ENCODE measurements around the gene SEPTIN5. TPM values are rescaled to one million over a fixed set of nuclear protein-coding genes. Genes with fewer than 3 reads are reported as not detected.

SEPTIN5 gene
- total RNA-seq, 2 experiments from 2014 or later: 0.71 to 0.75 TPM

DNA sequence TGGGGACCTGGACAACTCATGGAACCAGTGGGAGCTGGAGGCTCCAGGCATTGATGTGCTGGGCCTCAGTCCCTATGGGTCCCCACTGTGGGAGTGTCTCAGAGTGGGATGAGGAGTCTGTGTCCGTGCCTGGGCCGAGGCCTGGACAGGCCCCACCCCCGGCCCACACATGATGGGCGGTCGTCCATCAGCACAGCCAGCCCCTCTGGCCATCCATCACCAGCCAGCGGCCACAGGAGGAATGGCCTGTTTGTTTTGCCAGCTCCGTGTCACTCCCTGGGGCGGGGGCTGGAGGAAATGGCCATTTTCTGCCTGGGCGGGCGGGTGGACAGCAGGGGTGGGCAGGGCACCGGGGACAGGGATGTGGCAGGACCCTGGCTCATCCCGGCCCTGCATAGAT lies 33.2 kb downstream of the SEPTIN5 start:
- CTCF ChIA-PET: interaction anchor here (1.4 kb wide), 1 partner anchor 163 kb away, joined by 4 read pairs; no protein-coding TSS in a partner anchor
- intact Hi-C loops (cut with DNase I, micrococcal nuclease): no loop called here
- peaks cover 0 to 10% of the 10 kb centered on the region in 2 experiments for H3K27me3 ChIP-seq (ENCODE audit: control insufficient read depth in 1 of 2, insufficient read depth in 2 of 2, low read length in 2 of 2)
- Mint-ChIP-seq H3K27me3 (peaks cover 3% of the 10 kb centered on the region), H3K27ac (no peak overlapping the region), H3K36me3 (ENCODE audit: low read depth) (no peaks in the 10 kb centered on the region), H3K4me1 (ENCODE audit: low read depth) (no peaks in the 10 kb centered on the region), H3K4me3 (no peak overlapping the region), H3K9me3 (no peaks in the 10 kb centered on the region)
- TF ChIP-seq, protein P1, sequence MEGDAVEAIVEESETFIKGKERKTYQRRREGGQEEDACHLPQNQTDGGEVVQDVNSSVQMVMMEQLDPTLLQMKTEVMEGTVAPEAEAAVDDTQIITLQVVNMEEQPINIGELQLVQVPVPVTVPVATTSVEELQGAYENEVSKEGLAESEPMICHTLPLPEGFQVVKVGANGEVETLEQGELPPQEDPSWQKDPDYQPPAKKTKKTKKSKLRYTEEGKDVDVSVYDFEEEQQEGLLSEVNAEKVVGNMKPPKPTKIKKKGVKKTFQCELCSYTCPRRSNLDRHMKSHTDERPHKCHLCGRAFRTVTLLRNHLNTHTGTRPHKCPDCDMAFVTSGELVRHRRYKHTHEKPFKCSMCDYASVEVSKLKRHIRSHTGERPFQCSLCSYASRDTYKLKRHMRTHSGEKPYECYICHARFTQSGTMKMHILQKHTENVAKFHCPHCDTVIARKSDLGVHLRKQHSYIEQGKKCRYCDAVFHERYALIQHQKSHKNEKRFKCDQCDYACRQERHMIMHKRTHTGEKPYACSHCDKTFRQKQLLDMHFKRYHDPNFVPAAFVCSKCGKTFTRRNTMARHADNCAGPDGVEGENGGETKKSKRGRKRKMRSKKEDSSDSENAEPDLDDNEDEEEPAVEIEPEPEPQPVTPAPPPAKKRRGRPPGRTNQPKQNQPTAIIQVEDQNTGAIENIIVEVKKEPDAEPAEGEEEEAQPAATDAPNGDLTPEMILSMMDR (IDR thresholded peaks at IDR 0.05): no peak
- no peak overlapping the region for H3K27ac ChIP-seq (ENCODE audit: low read depth in 1 of 2, low read length in 2 of 2)
- no peak for ATAC-seq (ENCODE audit: poor library complexity)
- H3K36me3 ChIP-seq (ENCODE audit: insufficient read depth, low read length): no peaks in the 10 kb centered on the region
- no peaks in the 10 kb centered on the region for H3K4me1 ChIP-seq (ENCODE audit: insufficient read depth, low read length)
- no peak for DNase-seq
- POLR2A ChIA-PET: no interaction called here
- H3K9me3 ChIP-seq (ENCODE audit: control insufficient read depth in 1 of 2, insufficient read depth in 1 of 2, low read length in 2 of 2): no peaks in the 10 kb centered on the region
- H3K4me3 ChIP-seq (ENCODE audit: low read length): no peak overlapping the region

DNA sequence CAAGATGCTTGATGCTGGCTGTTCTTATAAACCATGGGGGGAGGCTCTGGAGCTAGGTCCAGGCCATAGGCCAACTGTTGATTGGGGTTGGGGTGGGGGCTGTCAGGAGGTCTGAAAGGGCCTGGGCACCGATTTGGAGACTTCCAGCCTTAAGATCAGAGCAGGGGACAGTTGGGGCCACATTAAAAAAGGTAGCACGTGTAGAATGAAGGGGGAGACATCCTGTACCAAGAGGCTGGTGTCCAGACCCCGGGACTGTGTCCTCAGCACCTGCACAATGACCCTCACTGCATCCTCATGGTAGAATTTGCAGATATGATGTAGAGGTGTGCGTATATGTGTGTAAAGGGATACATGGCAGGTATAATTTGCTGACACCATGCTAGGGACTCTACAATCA lies 33.8 kb downstream of the SEPTIN5 start:
- H3K27me3 Mint-ChIP-seq: peaks cover 9% of the 10 kb centered on the region
- Histone ChIP-seq H3K27me3 (ENCODE audit: control insufficient read depth in 1 of 2, insufficient read depth in 2 of 2, low read length in 2 of 2) (peaks cover under 1 to 10% of the 10 kb centered on the region in 2 experiments), H3K4me1 (ENCODE audit: insufficient read depth, low read length) (no peaks in the 10 kb centered on the region), H3K9me3 (ENCODE audit: control insufficient read depth in 1 of 2, insufficient read depth in 1 of 2, low read length in 2 of 2) (no peaks in the 10 kb centered on the region), H3K4me3 (ENCODE audit: low read length) (no peak overlapping the region), H3K27ac (ENCODE audit: low read depth in 1 of 2, low read length in 2 of 2) (no peak overlapping the region), H3K36me3 (ENCODE audit: insufficient read depth, low read length) (no peaks in the 10 kb centered on the region)
- TF ChIP-seq, protein P1 (IDR thresholded peaks at IDR 0.05): no peak
- no peak overlapping the region for H3K27ac Mint-ChIP-seq
- intact Hi-C loops (cut with DNase I, micrococcal nuclease): no loop called here
- no peaks in the 10 kb centered on the region for H3K4me1 Mint-ChIP-seq (ENCODE audit: low read depth)
- no peaks in the 10 kb centered on the region for H3K36me3 Mint-ChIP-seq (ENCODE audit: low read depth)
- DNase-seq (no peak), ATAC-seq (ENCODE audit: poor library complexity) (no peak)
- ChIA-PET POLR2A (no interaction called here), CTCF (no interaction called here)
- no peak overlapping the region for H3K4me3 Mint-ChIP-seq
- no peaks in the 10 kb centered on the region for H3K9me3 Mint-ChIP-seq

DNA sequence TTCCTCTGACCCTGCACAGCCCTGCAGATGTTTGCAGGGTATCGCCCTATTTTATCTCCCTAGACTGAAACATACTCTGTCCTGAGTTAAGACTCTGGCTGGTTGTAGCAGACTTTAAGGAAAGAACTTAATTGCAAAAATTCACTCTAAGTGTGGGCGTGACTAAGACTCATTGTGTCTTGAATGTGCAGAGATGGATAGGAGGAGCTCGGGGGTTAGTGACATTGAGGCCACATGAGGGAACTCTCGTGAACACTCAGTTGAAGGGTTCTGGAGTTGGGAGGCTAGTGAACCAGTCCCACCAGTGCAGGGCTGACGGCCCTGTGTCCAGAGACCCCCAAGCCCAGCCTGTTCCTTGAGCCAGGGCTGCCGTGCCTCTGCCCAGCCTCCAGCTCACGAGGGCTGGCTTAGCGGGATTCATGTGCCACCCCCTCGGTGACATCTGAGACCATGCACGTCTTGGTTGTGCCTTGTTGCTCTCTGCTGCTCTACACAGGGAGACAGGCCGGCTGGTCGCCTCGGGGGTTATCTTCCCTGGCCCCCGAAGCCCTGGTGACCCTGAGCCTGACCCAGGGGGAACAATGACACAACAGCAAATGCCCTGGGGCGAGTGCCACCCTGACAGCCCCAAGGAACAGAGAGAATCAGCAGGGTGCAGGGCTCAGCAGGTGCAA lies 34.8 kb downstream of the SEPTIN5 start:
- Mint-ChIP-seq H3K4me1 (ENCODE audit: low read depth) (no peaks in the 10 kb centered on the region), H3K27ac (no peak overlapping the region), H3K9me3 (no peaks in the 10 kb centered on the region), H3K27me3 (peaks cover 19% of the 10 kb centered on the region), H3K36me3 (ENCODE audit: low read depth) (no peaks in the 10 kb centered on the region), H3K4me3 (no peak overlapping the region)
- Histone ChIP-seq H3K9me3 (ENCODE audit: control insufficient read depth in 1 of 2, insufficient read depth in 1 of 2, low read length in 2 of 2) (peaks cover 0 to 2% of the 10 kb centered on the region in 2 experiments), H3K27ac (ENCODE audit: low read depth in 1 of 2, low read length in 2 of 2) (no peak overlapping the region), H3K27me3 (ENCODE audit: control insufficient read depth in 1 of 2, insufficient read depth in 2 of 2, low read length in 2 of 2) (peaks cover 3 to 13% of the 10 kb centered on the region in 2 experiments), H3K4me3 (ENCODE audit: low read length) (no peak overlapping the region), H3K36me3 (ENCODE audit: insufficient read depth, low read length) (no peaks in the 10 kb centered on the region), H3K4me1 (ENCODE audit: insufficient read depth, low read length) (no peaks in the 10 kb centered on the region)
- intact Hi-C loops (cut with DNase I, micrococcal nuclease): no loop called here
- POLR2A ChIA-PET: no interaction called here
- ATAC-seq (ENCODE audit: poor library complexity) (no peak), DNase-seq (no peak)
- CTCF ChIA-PET: no interaction called here
- TF ChIP-seq, protein P1 (IDR thresholded peaks at IDR 0.05): no peak

Data from CD4-positive, alpha-beta T cell (primary cell).